Subcutaneous abdominal adipose tissue (tissue), 5 donors: ENCODE measurements around the gene ZBTB25.

Source experiments
- H3K27ac ChIP-seq: one replicate; pipeline ENCODE4 v1.7.0; 2013; ENCODE audit warnings: low read depth, mild to moderate bottlenecking, inconsistent platforms, low read length, moderate library complexity
- H3K27me3 ChIP-seq, 5 donors: one replicate each; pipeline ENCODE4 v1.7.0; 2013; ENCODE audit warnings: low read length in 5 of 5, inconsistent platforms in 1 of 5; ENCODE audit not compliant: control insufficient read depth in 5 of 5, insufficient read depth in 4 of 5
- H3K36me3 ChIP-seq, 5 donors: one replicate each; pipeline ENCODE4 v1.7.0; 2013; ENCODE audit warnings: low read length in 5 of 5; ENCODE audit not compliant: control insufficient read depth in 5 of 5, insufficient read depth in 5 of 5
- H3K4me1 ChIP-seq, 5 donors: one replicate each; pipeline ENCODE4 v1.7.0; 2013; ENCODE audit warnings: low read length in 5 of 5, mild to moderate bottlenecking in 3 of 5, moderate library complexity in 1 of 5; ENCODE audit not compliant: control insufficient read depth in 5 of 5, insufficient read depth in 5 of 5
- H3K4me3 ChIP-seq, 5 donors: one replicate each; pipeline ENCODE4 v1.7.0; 2013; ENCODE audit warnings: low read length in 5 of 5, low read depth in 1 of 5
- H3K9ac ChIP-seq, 5 donors: one replicate each; pipeline ENCODE4 v1.7.0; 2013; ENCODE audit warnings: low read length in 5 of 5, mild to moderate bottlenecking in 4 of 5, moderate library complexity in 3 of 5
- H3K9me3 ChIP-seq, 5 donors: one replicate each; pipeline ENCODE4 v1.7.0; 2013; ENCODE audit warnings: low read length in 5 of 5; ENCODE audit not compliant: control insufficient read depth in 5 of 5
- donor health status: healthy.
- donor health status: healthy.
- donor health status: healthy.
- donor health status: healthy.
- donor health status: healthy.

Gene ZBTB25

GRCh38 chr14:64409126-64409920 is 94.3 kb downstream of the ZBTB25 start:
- no peaks in the 10 kb centered on the region for H3K9me3 ChIP-seq
- no peak overlapping the region for H3K4me3 ChIP-seq
- H3K9ac ChIP-seq, result no peak overlapping the region
- H3K36me3 ChIP-seq, result peaks cover 12 to 36% (median 20%) of the 10 kb centered on the region in 5 donors
- H3K4me1 ChIP-seq, result peaks cover 0 to 3% (median 0%) of the 10 kb centered on the region in 5 donors
- H3K27ac ChIP-seq, result no peak overlapping the region
- H3K27me3 ChIP-seq, result no peaks in the 10 kb centered on the region

DNA sequence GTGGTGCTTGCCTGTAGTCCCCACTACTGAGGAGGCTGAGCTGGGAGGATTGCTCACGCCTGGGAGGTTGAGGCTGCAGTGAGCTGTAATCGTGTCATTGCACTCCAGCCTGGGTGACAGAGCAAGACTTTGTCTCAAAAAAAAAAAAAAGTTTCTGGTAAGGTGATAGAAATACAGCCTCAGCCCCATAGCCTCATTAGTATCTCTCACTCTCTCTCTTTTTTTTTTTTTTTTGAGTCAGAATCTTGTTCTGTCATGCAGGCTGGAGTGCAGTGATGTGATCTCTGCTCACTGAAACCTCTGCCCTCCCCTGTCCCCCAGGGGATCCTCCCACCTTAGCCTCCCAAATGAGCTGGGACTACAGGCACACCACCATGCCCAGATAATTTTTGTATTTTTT is 96.3 kb downstream of the ZBTB25 start:
- Histone ChIP-seq H3K27me3 (no peaks in the 10 kb centered on the region), H3K4me1 (peaks cover 0 to 3% (median 0%) of the 10 kb centered on the region in 5 donors), H3K9ac (no peak overlapping the region), H3K27ac (no peak overlapping the region), H3K9me3 (no peaks in the 10 kb centered on the region), H3K36me3 (peaks cover 14 to 25% (median 14%) of the 10 kb centered on the region in 5 donors), H3K4me3 (no peak overlapping the region)

DNA sequence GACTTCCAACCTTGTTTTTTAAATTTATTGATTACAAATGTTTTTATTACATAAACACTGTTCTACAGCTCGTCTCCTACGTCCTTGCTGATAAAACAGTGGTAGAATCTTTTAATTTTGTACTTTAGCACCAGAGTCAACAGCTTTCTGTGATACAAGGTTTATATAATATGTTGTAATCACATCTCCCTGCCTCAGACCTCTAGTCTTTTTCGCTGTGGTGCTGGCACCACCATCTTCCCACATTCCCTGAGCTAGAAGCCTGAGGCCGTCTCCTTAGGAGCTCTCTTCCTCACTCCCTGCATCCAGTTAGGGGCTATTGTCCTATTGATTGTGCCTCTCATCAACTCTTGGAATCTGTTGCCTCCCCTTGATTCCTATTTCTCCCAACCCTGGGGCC is 98.3 kb downstream of the ZBTB25 start:
- H3K4me3 ChIP-seq, result no peak overlapping the region
- H3K4me1 ChIP-seq, result peaks cover 0 to 19% (median 13%) of the 10 kb centered on the region in 5 donors
- no peaks in the 10 kb centered on the region for H3K27me3 ChIP-seq
- no peaks in the 10 kb centered on the region for H3K9me3 ChIP-seq
- peaks cover 4 to 15% (median 8%) of the 10 kb centered on the region in 5 donors for H3K36me3 ChIP-seq
- H3K27ac ChIP-seq, result peak overlapping the region; percentile 9
- H3K9ac ChIP-seq, result no peak overlapping the region

DNA sequence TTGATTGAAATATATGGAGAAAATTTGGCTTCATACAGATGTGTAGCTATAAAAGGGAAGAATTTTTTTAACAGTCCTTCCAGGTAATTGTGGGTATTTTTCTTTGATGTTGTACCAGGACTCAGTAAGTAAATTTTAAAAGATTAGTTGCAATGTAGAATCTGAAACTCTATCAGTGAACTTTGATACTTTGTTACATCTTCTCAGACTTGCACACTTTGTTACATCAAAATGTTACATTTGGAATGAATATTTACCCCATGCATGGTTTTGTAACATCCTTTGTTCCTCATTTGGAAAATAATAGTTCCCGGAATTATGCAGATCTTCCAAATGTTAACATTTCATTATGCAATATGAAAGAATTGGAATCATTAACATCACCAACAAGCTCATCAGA is 101.7 kb downstream of the ZBTB25 start:
- peaks cover 4 to 15% (median 8%) of the 10 kb centered on the region in 5 donors for H3K36me3 ChIP-seq
- H3K9me3 ChIP-seq, result no peaks in the 10 kb centered on the region
- H3K27ac ChIP-seq, result no peak overlapping the region
- no peak overlapping the region for H3K4me3 ChIP-seq
- no peak overlapping the region for H3K9ac ChIP-seq
- peaks cover 0 to 24% (median 13%) of the 10 kb centered on the region in 5 donors for H3K4me1 ChIP-seq
- H3K27me3 ChIP-seq, result no peaks in the 10 kb centered on the region

DNA sequence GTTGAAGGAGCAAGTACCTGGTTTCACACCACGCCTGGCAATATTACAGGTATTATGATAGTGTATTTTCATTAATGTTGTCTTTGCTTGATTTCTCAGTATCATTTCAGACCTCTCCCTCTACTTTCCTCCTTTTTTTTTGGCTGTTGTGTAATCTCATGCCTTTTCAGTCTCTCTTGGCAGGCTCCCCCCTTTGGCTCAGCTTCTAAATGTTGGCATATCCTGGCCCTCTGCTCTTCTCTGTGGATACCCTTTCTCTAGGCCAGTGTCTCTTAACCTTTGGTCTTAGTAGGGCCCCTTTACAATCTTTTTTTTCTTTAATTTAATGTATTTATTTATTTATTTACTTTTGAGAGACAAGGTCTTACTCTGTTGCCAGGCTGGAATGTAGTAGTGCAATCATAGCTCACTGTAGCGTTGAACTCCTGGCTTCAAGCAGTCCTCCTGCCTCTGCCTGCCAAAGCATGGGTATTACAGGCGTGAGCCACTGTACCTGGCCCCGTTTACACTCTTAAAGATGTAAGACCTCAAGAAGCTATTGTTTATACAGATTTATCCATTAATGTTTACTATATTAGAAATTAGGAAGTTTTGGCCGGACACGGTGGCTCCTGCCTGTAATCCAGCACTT is 102.7 kb downstream of the ZBTB25 start:
- Histone ChIP-seq H3K9me3 (no peaks in the 10 kb centered on the region), H3K4me1 (peaks cover 0 to 24% (median 13%) of the 10 kb centered on the region in 5 donors), H3K27me3 (no peaks in the 10 kb centered on the region), H3K36me3 (peaks cover 4 to 13% (median 8%) of the 10 kb centered on the region in 5 donors), H3K4me3 (no peak overlapping the region), H3K9ac (peak overlapping the region in 2 of 5 donors; percentile 13 to 51), H3K27ac (no peak overlapping the region)
